Endothelial cell of umbilical vein (primary cell): ENCODE measurements around the gene TPST1. TPM values are rescaled to one million over a fixed set of nuclear protein-coding genes. Genes with fewer than 3 reads are reported as not detected.

Experiments used
- BruUV-seq: library from RNA; stranded (reverse); fragments of 400-500 nt; replicated peaks from 2 replicates; lab custom pipeline; 2021; lab: Mats Ljungman, UMichigan
- CTCF ChIA-PET: fragments of 300-600, 350-600 bp; sonication (Branson Sonifier 250); formaldehyde crosslinking; loops from one replicate; lab custom pipeline; 2021; ENCODE audit warnings: antibody characterized with exemption, inconsistent platforms; lab: Charles Lee
- POLR2A ChIA-PET: fragments of 300-600, 350-600 bp; sonication (Branson Sonifier 250); formaldehyde crosslinking; loops from one replicate; lab custom pipeline; 2021; ENCODE audit warnings: antibody characterized with exemption, inconsistent platforms; lab: Charles Lee
- DNase-seq: peaks from one replicate; pipeline ENCODE4 v3.0.0-alpha.2; 2011; ENCODE audit warnings: low read depth, low spot score
- FAIRE-seq: peaks from 2 replicates; lab custom pipeline; 2011; peaks lifted over from hg19 to GRCh38; lab: Jason Lieb, UNC
- H2AFZ ChIP-seq: 2 replicates; pipeline ENCODE4 v1.6.0; 2012; ENCODE audit warnings: low read depth, low read length, control low read depth, inconsistent platforms
- H3K27ac ChIP-seq: 2 replicates; pipeline ENCODE4 v1.5.1; 2011; ENCODE audit warnings: low read depth, mild to moderate bottlenecking, control low read depth, low read length, moderate library complexity; ENCODE audit not compliant: insufficient read depth
- H3K27me3 ChIP-seq, 2 experiments: 2 replicates each; pipeline versions ENCODE4 v1.6.0 to v1.6.1; 2011; ENCODE audit warnings: low read length in 2 of 2, mixed read lengths in 1 of 2; ENCODE audit not compliant: control insufficient read depth in 2 of 2, insufficient read depth in 2 of 2
- H3K36me3 ChIP-seq, 2 experiments: 2 replicates in 1 of 2; 3 replicates in 1 of 2; pipeline ENCODE4 v1.5.1; 2011; ENCODE audit warnings: low read length in 2 of 2, mild to moderate bottlenecking in 1 of 2, moderate library complexity in 1 of 2; ENCODE audit not compliant: control insufficient read depth in 2 of 2, insufficient read depth in 2 of 2; ENCODE audit errors: extremely low read depth in 1 of 2
- H3K4me1 ChIP-seq: 3 replicates; pipeline ENCODE4 v1.5.1; 2011; ENCODE audit warnings: mild to moderate bottlenecking, low read length; ENCODE audit not compliant: control insufficient read depth, insufficient read depth; ENCODE audit errors: extremely low read depth
- H3K4me2 ChIP-seq: 2 replicates; pipeline ENCODE4 v1.6.1; 2011; ENCODE audit warnings: low read length, control low read depth, mixed read lengths; ENCODE audit not compliant: insufficient read depth
- H3K4me3 ChIP-seq, 3 experiments: fragments of 200-600 bp in 1 of 3; sonication (generic), shearing (Covaris generic) in 1 of 3; replicated peaks in 1 of 3; 2 replicates each; pipeline ENCODE4 v1.5.1; 2011 to 2016; ENCODE audit warnings: control low read depth in 3 of 3, low read length in 3 of 3, mild to moderate bottlenecking in 2 of 3, inconsistent platforms in 1 of 3, low read depth in 1 of 3, moderate library complexity in 1 of 3; ENCODE audit not compliant: insufficient read depth in 1 of 3
- H3K79me2 ChIP-seq: 2 replicates; pipeline ENCODE4 v1.6.0; 2012; ENCODE audit warnings: low read length, inconsistent platforms; ENCODE audit not compliant: control insufficient read depth, insufficient read depth
- H3K9ac ChIP-seq: replicated peaks from 2 replicates; pipeline ENCODE3; 2011; ENCODE audit warnings: low read length, control low read depth; ENCODE audit not compliant: insufficient read depth; ENCODE audit errors: extremely low read depth
- H3K9me1 ChIP-seq: replicated peaks from 3 replicates; pipeline ENCODE4 v1.6.0; 2011; ENCODE audit warnings: mild to moderate bottlenecking, low read length; ENCODE audit not compliant: control insufficient read depth, insufficient read depth; ENCODE audit errors: extremely low read depth
- H3K9me3 ChIP-seq: replicated peaks from 2 replicates; pipeline ENCODE4 v1.5.1; 2012; ENCODE audit warnings: low read length, inconsistent platforms; ENCODE audit not compliant: control insufficient read depth, insufficient read depth
- H4K20me1 ChIP-seq: replicated peaks from 2 replicates; pipeline ENCODE3; 2011; ENCODE audit warnings: mild to moderate bottlenecking, low read length; ENCODE audit not compliant: control insufficient read depth, insufficient read depth; ENCODE audit errors: extremely low read depth
- EZH2 ChIP-seq: IDR thresholded peaks from 2 replicates; pipeline ENCODE4 v1.6.1; 2012; ENCODE audit warnings: borderline replicate concordance, low read depth, mild to moderate bottlenecking, moderate library complexity, low read length, inconsistent platforms; ENCODE audit not compliant: severe bottlenecking
- FOS ChIP-seq: IDR thresholded peaks from 2 replicates; pipeline ENCODE4 v1.6.1; 2011; ENCODE audit warnings: mild to moderate bottlenecking, low read length, moderate library complexity, borderline replicate concordance; ENCODE audit not compliant: insufficient read depth
- GATA2 ChIP-seq: IDR thresholded peaks from 2 replicates; pipeline ENCODE4 v1.7.0; 2011; ENCODE audit warnings: low read depth, mild to moderate bottlenecking, moderate library complexity, mixed read lengths, low read length; ENCODE audit not compliant: insufficient read length, insufficient read depth
- JUN ChIP-seq: IDR thresholded peaks from 2 replicates; pipeline ENCODE4 v1.6.1; 2011; ENCODE audit warnings: borderline replicate concordance, low read depth; ENCODE audit not compliant: insufficient read length, insufficient read depth
- MAX ChIP-seq: IDR thresholded peaks from 2 replicates; pipeline ENCODE4 v1.6.1; 2011; ENCODE audit not compliant: insufficient read depth, insufficient read length
- MYC ChIP-seq: IDR thresholded peaks from one replicate; pipeline ENCODE4 v1.6.1; 2011; ENCODE audit warnings: mild to moderate bottlenecking, low read depth, low read length
- POLR2A ChIP-seq: IDR thresholded peaks from 2 replicates; pipeline ENCODE4 v1.6.1; 2012; ENCODE audit warnings: low read depth, mild to moderate bottlenecking, control low read depth, low read length
- dilution Hi-C: fragments of 300-500 bp; cut with MboI; formaldehyde crosslinking; loops from one replicate; pipeline ENCODE4 v1.15.0; 2019; ENCODE audit warnings: low sequenced_read_pairs; ENCODE audit not compliant: extremely low pct_ligation_motif_present
- intact Hi-C: fragments of 100-400 bp; cut with micrococcal nuclease; formaldehyde crosslinking; loops from one replicate; pipeline ENCODE4 v1.10.0; 2022
- polyA plus RNA-seq, 4 experiments: library from polyadenylated mRNA; depleted of rRNA in 3 of 4; stranded (reverse) in 3 of 4; unstranded in 1 of 4; fragments of >200 nt; gene quantifications; 2 replicates each; pipeline versions ENCODE4 v1.2.1 to v1.2.3, GENCODE V29; 2011 to 2012; ENCODE audit warnings: missing spikeins in 1 of 4
- total RNA-seq: library from RNA; stranded (reverse); gene quantifications from 2 replicates; pipeline ENCODE4 v1.2.3, GENCODE V29; 2021
- TF ChIP-seq, protein P1 (sequence below), 2 donors: IDR thresholded peaks; 1 replicate in 1 of 2; 2 replicates in 1 of 2; pipeline ENCODE4 v1.5.1; 2011; ENCODE audit warnings: low read length in 2 of 2, mild to moderate bottlenecking in 2 of 2, moderate library complexity in 2 of 2, control low read depth in 1 of 2, inconsistent platforms in 1 of 2, low read depth in 1 of 2; ENCODE audit not compliant: insufficient read depth in 1 of 2; ENCODE audit errors: extremely low read depth in 1 of 2

TPST1 gene
- total and polyA plus RNA-seq, 2 donors (not counting 3 experiments of a cell fraction or from before 2014, with no cell fraction given): 18.7 to 21.0 TPM

GRCh38 chr7:66283003-66283920 is 78.1 kb downstream of the TPST1 start:
- DNase-seq (peak; percentile 78), FAIRE-seq (peak; percentile 89)
- Histone ChIP-seq H3K27ac (peak overlapping the region; percentile 34), H3K9me1 (no peaks in the 10 kb centered on the region), H3K4me2 (peak overlapping the region; percentile 71), H3K27me3 (no peaks in the 10 kb centered on the region), H3K4me3 (no peak overlapping the region), H3K9me3 (no peaks in the 10 kb centered on the region), H4K20me1 (no peaks in the 10 kb centered on the region), H3K36me3 (no peaks in the 10 kb centered on the region), H3K79me2 (peaks cover 8% of the 10 kb centered on the region), H3K4me1 (peaks cover 20% of the 10 kb centered on the region), H3K9ac (peak overlapping the region; percentile 19), H2AFZ (peak overlapping the region; percentile 57)
- ChIA-PET CTCF (interaction anchor here (1.3 to 2.2 kb wide), 2 partner anchors 11 to 13 kb away, joined by 4 to 9 read pairs; no protein-coding TSS in a partner anchor), POLR2A (interaction anchor here (0.6 kb wide), 1 partner anchor 21 kb away, joined by 3 read pairs; no protein-coding TSS in a partner anchor)
- dilution Hi-C loops (no loop called here), intact Hi-C loops (no loop called here)
- peak; percentile 76 for TF ChIP-seq JUN
- TF ChIP-seq GATA2: no peak
- peak; percentile 92 for TF ChIP-seq FOS
- no TSS peak for BruUV-seq

GRCh38 chr7:66296001-66296521 is 90.9 kb downstream of the TPST1 start:
- no peak overlapping the region for H3K4me2 ChIP-seq
- no peak overlapping the region for H3K4me3 ChIP-seq
- dilution Hi-C loops (no loop called here), intact Hi-C loops (no loop called here)
- no peaks in the 10 kb centered on the region for H4K20me1 ChIP-seq
- ChIA-PET CTCF (interaction anchor here (1.2 to 2.6 kb wide), 2 partner anchors 13 to 17 kb away, joined by 4 to 9 read pairs; no protein-coding TSS in a partner anchor), POLR2A (no interaction called here)
- DNase-seq (no peak), FAIRE-seq (no peak)
- no peaks in the 10 kb centered on the region for H3K4me1 ChIP-seq
- no peaks in the 10 kb centered on the region for H3K9me3 ChIP-seq
- no peak overlapping the region for H3K27ac ChIP-seq
- TF ChIP-seq EZH2: no peak
- TF ChIP-seq, protein P1, sequence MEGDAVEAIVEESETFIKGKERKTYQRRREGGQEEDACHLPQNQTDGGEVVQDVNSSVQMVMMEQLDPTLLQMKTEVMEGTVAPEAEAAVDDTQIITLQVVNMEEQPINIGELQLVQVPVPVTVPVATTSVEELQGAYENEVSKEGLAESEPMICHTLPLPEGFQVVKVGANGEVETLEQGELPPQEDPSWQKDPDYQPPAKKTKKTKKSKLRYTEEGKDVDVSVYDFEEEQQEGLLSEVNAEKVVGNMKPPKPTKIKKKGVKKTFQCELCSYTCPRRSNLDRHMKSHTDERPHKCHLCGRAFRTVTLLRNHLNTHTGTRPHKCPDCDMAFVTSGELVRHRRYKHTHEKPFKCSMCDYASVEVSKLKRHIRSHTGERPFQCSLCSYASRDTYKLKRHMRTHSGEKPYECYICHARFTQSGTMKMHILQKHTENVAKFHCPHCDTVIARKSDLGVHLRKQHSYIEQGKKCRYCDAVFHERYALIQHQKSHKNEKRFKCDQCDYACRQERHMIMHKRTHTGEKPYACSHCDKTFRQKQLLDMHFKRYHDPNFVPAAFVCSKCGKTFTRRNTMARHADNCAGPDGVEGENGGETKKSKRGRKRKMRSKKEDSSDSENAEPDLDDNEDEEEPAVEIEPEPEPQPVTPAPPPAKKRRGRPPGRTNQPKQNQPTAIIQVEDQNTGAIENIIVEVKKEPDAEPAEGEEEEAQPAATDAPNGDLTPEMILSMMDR (IDR thresholded peaks at IDR 0.05; ENCODE audit: extremely low read depth in 1 of 2, insufficient read depth in 1 of 2, low read depth in 1 of 2, low read length in 2 of 2): no peak
- no peak for TF ChIP-seq MYC
- TF ChIP-seq GATA2: no peak
- TF ChIP-seq POLR2A: no peak
- no peak for TF ChIP-seq MAX
- H3K9me1 ChIP-seq: no peaks in the 10 kb centered on the region
- H3K79me2 ChIP-seq: no peaks in the 10 kb centered on the region
- H3K27me3 ChIP-seq: no peaks in the 10 kb centered on the region
- no peak overlapping the region for H3K9ac ChIP-seq
- no peak overlapping the region for H2AFZ ChIP-seq
- no TSS peak for BruUV-seq
- no peaks in the 10 kb centered on the region for H3K36me3 ChIP-seq
